Stimulated activated CD4-positive, alpha-beta T cell treated with anti-CD3 and anti-CD28 coated beads, Interleukin-1b, Interleukin-23, amount 100 ng/mL, for 4 hours (primary cell): ENCODE results near the gene DMGDH.

ENCODE experiments used
- DNase-seq, 2 donors: peaks; one replicate each; pipeline ENCODE4 v3.0.0-alpha.2; 2020; ENCODE audit warnings: low read depth in 2 of 2

DMGDH gene

GRCh38 chr5:78974601-78975000, 94.9 kb downstream of the DMGDH start:
- no peak for DNase-seq

GRCh38 chr5:78974011-78974410, 95.5 kb downstream of the DMGDH start:
- DNase-seq: no peak

GRCh38 chr5:78972654-78973428, 96.6 kb downstream of the DMGDH start:
- DNase-seq: no peak

- DNase-seq: no peak
These were observed 97.5 kb downstream of the DMGDH start for GRCh38 chr5:78971998-78972397.

- no peak for DNase-seq
These were observed 100.7 kb downstream of the DMGDH start for GRCh38 chr5:78968781-78969180.

- no peak for DNase-seq
These were observed 104.6 kb downstream of the DMGDH start for GRCh38 chr5:78964889-78965288.

GRCh38 chr5:78961743-78962142, 107.7 kb downstream of the DMGDH start:
- DNase-seq: no peak

- DNase-seq: no peak
These were observed 109.7 kb downstream of the DMGDH start for GRCh38 chr5:78959767-78960166.

GRCh38 chr5:78958672-78959445, 110.6 kb downstream of the DMGDH start:
- no peak for DNase-seq

GRCh38 chr5:78956901-78957300, 112.6 kb downstream of the DMGDH start:
- no peak for DNase-seq

GRCh38 chr5:78953092-78953800, 116.2 kb downstream of the DMGDH start:
- DNase-seq: no peak
